ENCODE results near the gene PSMD13.
A peak's percentile ranks its signal among the peaks of the same experiment; 100 is the strongest.

The PSMD13 gene

GRCh38 chr11:287821-288477 lies 51.2 kb downstream of the PSMD13 start:
- no peak for DNase-seq (ENCODE audit: low read depth)
- TF ChIP-seq CTCF (IDR thresholded peaks at IDR 0.05; ENCODE audit: insufficient read depth, low read depth, low read length, missing control alignments): no peak
- peak overlapping the region; percentile 43 for H3K4me3 ChIP-seq (ENCODE audit: low read depth, low read length)

- DNase-seq (ENCODE audit: low read depth): peak; percentile 75
- no peak for TF ChIP-seq CTCF (IDR thresholded peaks at IDR 0.05; ENCODE audit: insufficient read depth, low read depth, low read length, missing control alignments)
- peak within 1 kb of the TSS; percentile 51 for H3K4me3 ChIP-seq (ENCODE audit: low read depth, low read length)
Measured at GRCh38 chr11:288478-289397, 52.0 kb downstream of the PSMD13 start, which contains the start of gene PGGHG. Gene PGGHG, plus strand, starts transcription at chr11:289126. Its CDS starts 691 bp downstream, at chr11:289817.

- DNase-seq (ENCODE audit: low read depth): no peak
- TF ChIP-seq CTCF (IDR thresholded peaks at IDR 0.05; ENCODE audit: insufficient read depth, low read depth, low read length, missing control alignments): no peak
Measured at GRCh38 chr11:289398-289711, 52.6 kb downstream of the PSMD13 start.

GRCh38 chr11:289712-290620 lies 53.2 kb downstream of the PSMD13 start:
- peak overlapping the region; percentile 51 for H3K4me3 ChIP-seq (ENCODE audit: low read depth, low read length)
- no peak for DNase-seq (ENCODE audit: low read depth)

More at GRCh38 chr11:289398-289711, 52.6 kb downstream of the PSMD13 start:
- peak overlapping the region; percentile 51 for H3K4me3 ChIP-seq (ENCODE audit: low read depth, low read length)

GRCh38 chr11:290621-291231 lies 54.0 kb downstream of the PSMD13 start:
- no peak for TF ChIP-seq CTCF (IDR thresholded peaks at IDR 0.05; ENCODE audit: insufficient read depth, low read depth, low read length, missing control alignments)
- no peak overlapping the region for H3K4me3 ChIP-seq (ENCODE audit: low read depth, low read length)
- no peak for DNase-seq (ENCODE audit: low read depth)

More at GRCh38 chr11:289712-290620, 53.2 kb downstream of the PSMD13 start:
- no peak for TF ChIP-seq CTCF (IDR thresholded peaks at IDR 0.05; ENCODE audit: insufficient read depth, low read depth, low read length, missing control alignments)

All from GM12865 (cell line).